Measurements from ENCODE around the gene APOE.

GRCh38 chr19:44897835-44898234, 7.8 kb upstream of the APOE start:
- TF ChIP-seq CTCF (IDR thresholded peaks at IDR 0.05) (no peak), POLR2AphosphoS5 (IDR thresholded peaks at IDR 0.05) (no peak), POLR2A (IDR thresholded peaks at IDR 0.05) (no peak)

All from gastroesophageal sphincter (tissue), 3 donors.